MM.1S (cell line): ENCODE results near the gene UTF1.

ENCODE experiments used
- CTCF ChIP-seq: fragments of 300-600 bp; sonication (generic); IDR thresholded peaks from 2 replicates; pipeline ENCODE4 v1.5.1; 2016; ENCODE audit warnings: antibody characterized with exemption, low read length, mixed read lengths
- EZH2 ChIP-seq: fragments of 300-600 bp; sonication (generic); optimal IDR thresholded peaks from 2 replicates; pipeline ENCODE3; 2017; ENCODE audit warnings: low read depth, mild to moderate bottlenecking, antibody characterized with exemption, low read length, mixed read lengths

DNA sequence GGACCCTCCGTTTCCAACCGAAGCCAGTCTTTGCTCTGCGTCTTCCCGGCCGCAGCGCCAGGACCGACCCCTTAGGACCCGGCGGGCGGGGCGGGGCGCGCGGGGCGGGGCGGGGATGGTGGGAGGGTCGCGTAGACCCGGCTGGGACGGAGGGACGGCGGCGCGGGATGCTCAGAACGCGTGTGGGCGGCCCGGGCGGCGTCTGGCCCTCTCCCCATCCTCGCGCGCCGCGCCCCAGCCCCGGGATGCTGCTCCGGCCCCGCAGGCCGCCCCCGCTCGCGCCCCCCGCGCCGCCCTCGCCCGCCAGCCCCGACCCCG, at the start of gene UTF1:
- TF ChIP-seq CTCF = no peak
- no peak for TF ChIP-seq EZH2
